Measurements from ENCODE around the gene EIF1AX. TPM values are rescaled to one million over a fixed set of nuclear protein-coding genes. Genes with fewer than 3 reads are reported as not detected.

EIF1AX gene
- total and polyA plus RNA-seq, 2 experiments from 2014 or later, result 30.6 to 56.9 TPM

- Histone ChIP-seq H3K27me3 (peaks cover 24% of the 10 kb centered on the region), H3K4me1 (ENCODE audit: low read depth) (no peaks in the 10 kb centered on the region), H3K9me3 (ENCODE audit: low read depth) (no peaks in the 10 kb centered on the region), H3K27ac (no peak overlapping the region), H3K36me3 (no peaks in the 10 kb centered on the region), H3K4me3 (no peak overlapping the region)
- DNase-seq (ENCODE audit: low read depth in 1 of 2, low spot score in 1 of 2), result no peak
- TF ChIP-seq CTCF (IDR thresholded peaks at IDR 0.05; ENCODE audit: low read depth, low read length), result no peak
Measured at GRCh38 chrX:20112022-20112774, 29.4 kb downstream of the EIF1AX start.

GRCh38 chrX:20111271-20111670 lies 30.4 kb downstream of the EIF1AX start:
- Histone ChIP-seq H3K9me3 (ENCODE audit: low read depth) (no peaks in the 10 kb centered on the region), H3K4me3 (no peak overlapping the region), H3K27me3 (peaks cover 15% of the 10 kb centered on the region), H3K4me1 (ENCODE audit: low read depth) (no peaks in the 10 kb centered on the region), H3K27ac (no peak overlapping the region), H3K36me3 (no peaks in the 10 kb centered on the region)
- DNase-seq (ENCODE audit: low read depth in 1 of 2, low spot score in 1 of 2), result no peak
- no peak for TF ChIP-seq CTCF (IDR thresholded peaks at IDR 0.05; ENCODE audit: low read depth, low read length)

GRCh38 chrX:20101934-20102581 lies 39.6 kb downstream of the EIF1AX start:
- TF ChIP-seq CTCF (IDR thresholded peaks at IDR 0.05; ENCODE audit: low read depth, low read length), result no peak
- no peak overlapping the region for H3K4me3 ChIP-seq
- no peaks in the 10 kb centered on the region for H3K27me3 ChIP-seq
- H3K36me3 ChIP-seq, result no peaks in the 10 kb centered on the region
- no peaks in the 10 kb centered on the region for H3K4me1 ChIP-seq (ENCODE audit: low read depth)
- no peaks in the 10 kb centered on the region for H3K9me3 ChIP-seq (ENCODE audit: low read depth)
- H3K27ac ChIP-seq, result no peak overlapping the region
- DNase-seq (ENCODE audit: low read depth in 1 of 2, low spot score in 1 of 2), result no peak

GRCh38 chrX:20091499-20091898 lies 50.1 kb downstream of the EIF1AX start:
- no peak for DNase-seq (ENCODE audit: low read depth in 1 of 2, low spot score in 1 of 2)
- no peaks in the 10 kb centered on the region for H3K27me3 ChIP-seq
- H3K27ac ChIP-seq, result no peak overlapping the region
- H3K4me1 ChIP-seq (ENCODE audit: low read depth), result no peaks in the 10 kb centered on the region
- no peak for TF ChIP-seq CTCF (IDR thresholded peaks at IDR 0.05; ENCODE audit: low read depth, low read length)
- no peaks in the 10 kb centered on the region for H3K36me3 ChIP-seq
- no peak overlapping the region for H3K4me3 ChIP-seq
- no peaks in the 10 kb centered on the region for H3K9me3 ChIP-seq (ENCODE audit: low read depth)

- Histone ChIP-seq H3K36me3 (no peaks in the 10 kb centered on the region), H3K27me3 (no peaks in the 10 kb centered on the region), H3K27ac (no peak overlapping the region), H3K9me3 (ENCODE audit: low read depth) (no peaks in the 10 kb centered on the region), H3K4me1 (ENCODE audit: low read depth) (no peaks in the 10 kb centered on the region), H3K4me3 (no peak overlapping the region)
- DNase-seq (ENCODE audit: low read depth in 1 of 2, low spot score in 1 of 2), result no peak
- no peak for TF ChIP-seq CTCF (IDR thresholded peaks at IDR 0.05; ENCODE audit: low read depth, low read length)
Measured at GRCh38 chrX:20089845-20090244, 51.8 kb downstream of the EIF1AX start.
